Measurements from ENCODE around the gene ZNF391. TPM values are rescaled to one million over a fixed set of nuclear protein-coding genes. Genes with fewer than 3 reads are reported as not detected.
"Not testable (repeated sequence)": the region's sequence is repeated elsewhere in the genome, so short reads cannot be mapped to it uniquely, and the experiment has no call there.

Gene ZNF391
- total RNA-seq, 1 donor: 1.4 TPM

GRCh38 chr6:27374824-27375612 is 13.5 kb upstream of the ZNF391 start:
- DNase-seq (ENCODE audit: low read depth): peak; percentile 43
- H3K4me3 ChIP-seq (ENCODE audit: low read depth, low read length): peak overlapping the region; percentile 63
- TF ChIP-seq CTCF (IDR thresholded peaks at IDR 0.05; ENCODE audit: insufficient read depth, low read length): no peak

GRCh38 chr6:27375613-27376079 is 12.9 kb upstream of the ZNF391 start:
- DNase-seq (ENCODE audit: low read depth): peak; percentile 8
- peak; percentile 16 for TF ChIP-seq CTCF (IDR thresholded peaks at IDR 0.05; ENCODE audit: insufficient read depth, low read length)
- H3K4me3 ChIP-seq (ENCODE audit: low read depth, low read length): peak overlapping the region; percentile 20

- not testable (repeated sequence) for H3K4me3 ChIP-seq (ENCODE audit: low read depth, low read length); DNase-seq (ENCODE audit: low read depth)
Observed at GRCh38 chr6:27378406-27378805, 10.2 kb upstream of the ZNF391 start.

GRCh38 chr6:27381001-27381400 is 7.6 kb upstream of the ZNF391 start:
- DNase-seq (ENCODE audit: low read depth); H3K4me3 ChIP-seq (ENCODE audit: low read depth, low read length): not testable (repeated sequence)

- no peak for TF ChIP-seq CTCF (IDR thresholded peaks at IDR 0.05; ENCODE audit: insufficient read depth, low read length)
Observed at GRCh38 chr6:27383011-27383410, 5.5 kb upstream of the ZNF391 start.

GRCh38 chr6:27383481-27383880 is 5.1 kb upstream of the ZNF391 start:
- TF ChIP-seq CTCF (IDR thresholded peaks at IDR 0.05; ENCODE audit: insufficient read depth, low read length): no peak
- DNase-seq (ENCODE audit: low read depth): no peak
- no peak overlapping the region for H3K4me3 ChIP-seq (ENCODE audit: low read depth, low read length)

More at GRCh38 chr6:27383011-27383410, 5.5 kb upstream of the ZNF391 start:
- no peak overlapping the region for H3K4me3 ChIP-seq (ENCODE audit: low read depth, low read length)
- DNase-seq (ENCODE audit: low read depth): no peak

- no peak for DNase-seq (ENCODE audit: low read depth)
- no peak overlapping the region for H3K4me3 ChIP-seq (ENCODE audit: low read depth, low read length)
- TF ChIP-seq CTCF (IDR thresholded peaks at IDR 0.05; ENCODE audit: insufficient read depth, low read length): no peak
Observed at GRCh38 chr6:27392623-27393022, 4.1 kb downstream of the ZNF391 start.

- H3K4me3 ChIP-seq (ENCODE audit: low read depth, low read length): no peak overlapping the region
- no peak for DNase-seq (ENCODE audit: low read depth)
Observed at GRCh38 chr6:27394073-27394472, 5.5 kb downstream of the ZNF391 start.

More at GRCh38 chr6:27394073-27394472, 5.5 kb downstream of the ZNF391 start:
- no peak for TF ChIP-seq CTCF (IDR thresholded peaks at IDR 0.05; ENCODE audit: insufficient read depth, low read length)
